ENCODE measurements around the gene FASTK. TPM values are rescaled to one million over a fixed set of nuclear protein-coding genes. Genes with fewer than 3 reads are reported as not detected.
A peak's percentile ranks its signal among the peaks of the same experiment; 100 is the strongest.

FASTK gene
- total RNA-seq, 1 donor from 2014 or later = 56.1 TPM

- Mint-ChIP-seq H3K4me3 (ENCODE audit: unreplicated experiment) (no peak overlapping the region), H3K27me3 (ENCODE audit: low read depth, unreplicated experiment) (peaks cover 18% of the 10 kb centered on the region), H3K27ac (ENCODE audit: unreplicated experiment) (no peak overlapping the region), H3K4me1 (ENCODE audit: low read depth, unreplicated experiment) (peaks cover 10% of the 10 kb centered on the region), H3K36me3 (ENCODE audit: low read depth, unreplicated experiment) (peaks cover 21% of the 10 kb centered on the region), H3K9me3 (ENCODE audit: unreplicated experiment) (peaks cover 1% of the 10 kb centered on the region)
- peaks cover 5% of the 10 kb centered on the region for H3K27me3 ChIP-seq (ENCODE audit: insufficient read depth, low read length)
- H3K4me2 ChIP-seq (ENCODE audit: low read length) = no peak overlapping the region
- H3K9me3 ChIP-seq (ENCODE audit: insufficient read depth, low read depth, low read length) = no peaks in the 10 kb centered on the region
- no peak overlapping the region for H3K4me3 ChIP-seq (ENCODE audit: insufficient read depth, low read depth, low read length)
- peaks cover 27% of the 10 kb centered on the region for H4K20me1 ChIP-seq (ENCODE audit: insufficient read depth, low read length)
- H2AFZ ChIP-seq (ENCODE audit: low read depth, low read length) = no peak overlapping the region
- no peaks in the 10 kb centered on the region for H3K36me3 ChIP-seq (ENCODE audit: insufficient read depth, low read length)
- H3K9ac ChIP-seq (ENCODE audit: low read length) = no peak overlapping the region
- TF ChIP-seq EZH2 (IDR thresholded peaks at IDR 0.05; ENCODE audit: insufficient read depth, low read length) = no peak
- no peak for TF ChIP-seq CTCF (IDR thresholded peaks at IDR 0.05; ENCODE audit: insufficient read depth, low read depth, low read length)
- peaks cover 11% of the 10 kb centered on the region for H3K4me1 ChIP-seq (ENCODE audit: insufficient read depth, low read length)
- H3K27ac ChIP-seq (ENCODE audit: low read depth, low read length) = no peak overlapping the region
- FAIRE-seq = no peak
- no peaks in the 10 kb centered on the region for H3K79me2 ChIP-seq (ENCODE audit: insufficient read depth, low read length)
- no peak for DNase-seq (ENCODE audit: low read depth)
Measured at GRCh38 chr7:151053096-151053495, 27.5 kb downstream of the FASTK start.

GRCh38 chr7:151051108-151051507, 29.5 kb downstream of the FASTK start:
- peaks cover 4% of the 10 kb centered on the region for H3K4me1 Mint-ChIP-seq (ENCODE audit: low read depth, unreplicated experiment)
- Histone ChIP-seq H3K4me3 (ENCODE audit: insufficient read depth, low read depth, low read length) (no peak overlapping the region), H3K4me1 (ENCODE audit: insufficient read depth, low read length) (peaks cover 11% of the 10 kb centered on the region), H3K27me3 (ENCODE audit: insufficient read depth, low read length) (peaks cover 5% of the 10 kb centered on the region), H3K9me3 (ENCODE audit: insufficient read depth, low read depth, low read length) (no peaks in the 10 kb centered on the region), H2AFZ (ENCODE audit: low read depth, low read length) (no peak overlapping the region), H3K79me2 (ENCODE audit: insufficient read depth, low read length) (no peaks in the 10 kb centered on the region), H3K36me3 (ENCODE audit: insufficient read depth, low read length) (no peaks in the 10 kb centered on the region), H4K20me1 (ENCODE audit: insufficient read depth, low read length) (peaks cover 27% of the 10 kb centered on the region), H3K9ac (ENCODE audit: low read length) (no peak overlapping the region), H3K4me2 (ENCODE audit: low read length) (peak overlapping the region; percentile 63), H3K27ac (ENCODE audit: low read depth, low read length) (no peak overlapping the region)
- FAIRE-seq (no peak), DNase-seq (ENCODE audit: low read depth) (peak; percentile 53)
- H3K4me3 Mint-ChIP-seq (ENCODE audit: unreplicated experiment) = no peak overlapping the region
- peaks cover 1% of the 10 kb centered on the region for H3K9me3 Mint-ChIP-seq (ENCODE audit: unreplicated experiment)
- H3K36me3 Mint-ChIP-seq (ENCODE audit: low read depth, unreplicated experiment) = peaks cover 21% of the 10 kb centered on the region
- no peak overlapping the region for H3K27ac Mint-ChIP-seq (ENCODE audit: unreplicated experiment)
- TF ChIP-seq CTCF (IDR thresholded peaks at IDR 0.05; ENCODE audit: insufficient read depth, low read depth, low read length) = no peak
- TF ChIP-seq EZH2 (IDR thresholded peaks at IDR 0.05; ENCODE audit: insufficient read depth, low read length) = no peak
- H3K27me3 Mint-ChIP-seq (ENCODE audit: low read depth, unreplicated experiment) = peaks cover 18% of the 10 kb centered on the region

- no peak for FAIRE-seq
- Mint-ChIP-seq H3K4me3 (ENCODE audit: unreplicated experiment) (no peak overlapping the region), H3K9me3 (ENCODE audit: unreplicated experiment) (no peaks in the 10 kb centered on the region), H3K27ac (ENCODE audit: unreplicated experiment) (no peak overlapping the region), H3K4me1 (ENCODE audit: low read depth, unreplicated experiment) (peaks cover 5% of the 10 kb centered on the region), H3K36me3 (ENCODE audit: low read depth, unreplicated experiment) (peaks cover 15% of the 10 kb centered on the region), H3K27me3 (ENCODE audit: low read depth, unreplicated experiment) (peaks cover 14% of the 10 kb centered on the region)
- no peak overlapping the region for H3K4me2 ChIP-seq (ENCODE audit: low read length)
- no peak overlapping the region for H2AFZ ChIP-seq (ENCODE audit: low read depth, low read length)
- peaks cover 19% of the 10 kb centered on the region for H4K20me1 ChIP-seq (ENCODE audit: insufficient read depth, low read length)
- H3K27ac ChIP-seq (ENCODE audit: low read depth, low read length) = no peak overlapping the region
- H3K27me3 ChIP-seq (ENCODE audit: insufficient read depth, low read length) = peaks cover 5% of the 10 kb centered on the region
- H3K79me2 ChIP-seq (ENCODE audit: insufficient read depth, low read length) = no peaks in the 10 kb centered on the region
- DNase-seq (ENCODE audit: low read depth) = no peak
- H3K4me3 ChIP-seq (ENCODE audit: insufficient read depth, low read depth, low read length) = no peak overlapping the region
- TF ChIP-seq EZH2 (IDR thresholded peaks at IDR 0.05; ENCODE audit: insufficient read depth, low read length) (no peak), CTCF (IDR thresholded peaks at IDR 0.05; ENCODE audit: insufficient read depth, low read depth, low read length) (no peak)
- H3K4me1 ChIP-seq (ENCODE audit: insufficient read depth, low read length) = peaks cover 11% of the 10 kb centered on the region
- no peak overlapping the region for H3K9ac ChIP-seq (ENCODE audit: low read length)
- H3K9me3 ChIP-seq (ENCODE audit: insufficient read depth, low read depth, low read length) = no peaks in the 10 kb centered on the region
- no peaks in the 10 kb centered on the region for H3K36me3 ChIP-seq (ENCODE audit: insufficient read depth, low read length)
Measured at GRCh38 chr7:151048911-151049463, 31.6 kb downstream of the FASTK start.

Measured in astrocyte (in vitro differentiated cells and primary cell).